Measurements from ENCODE around the gene PAN3.

GRCh38 chr13:28231642-28232041 is 93.3 kb downstream of the PAN3 start:
- TF ChIP-seq CTCF (conservative IDR thresholded peaks at IDR 0.05; ENCODE audit: low read depth in 2 of 2) (no peak), POLR2AphosphoS5 (IDR thresholded peaks at IDR 0.05; ENCODE audit: low read depth) (no peak)

Measured in GM23338 (cell line).